IPS-11a (cell line): ENCODE data around the gene CTBP2.

Experiments used
- H3K4me3 ChIP-seq: one replicate; pipeline ENCODE4 v1.5.1; 2013; ENCODE audit warnings: low read depth, low read length, control low read depth

CTBP2 gene

DNA sequence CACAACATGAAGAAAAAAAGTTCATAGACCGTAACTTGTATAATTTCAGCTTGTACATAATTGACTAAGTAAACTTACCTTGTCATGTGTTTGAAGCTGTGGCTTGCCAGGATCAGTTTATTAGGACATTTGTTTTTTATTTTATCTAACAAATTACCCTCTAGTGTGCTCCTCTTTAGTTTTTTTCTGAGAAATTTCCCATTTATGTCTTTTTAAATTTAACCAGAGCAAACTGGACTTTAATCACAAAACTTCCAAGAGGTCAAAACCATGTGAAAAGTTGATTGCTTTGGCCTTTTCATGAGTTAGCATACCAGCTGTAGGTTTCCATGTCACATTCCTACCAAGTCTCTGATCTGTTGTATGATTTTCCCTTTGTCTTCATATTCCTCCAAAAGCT lies 176.0 kb downstream of the CTBP2 start:
- H3K4me3 ChIP-seq, result no peak overlapping the region

GRCh38 chr10:124983321-124983720 lies 177.0 kb downstream of the CTBP2 start:
- no peak overlapping the region for H3K4me3 ChIP-seq

DNA sequence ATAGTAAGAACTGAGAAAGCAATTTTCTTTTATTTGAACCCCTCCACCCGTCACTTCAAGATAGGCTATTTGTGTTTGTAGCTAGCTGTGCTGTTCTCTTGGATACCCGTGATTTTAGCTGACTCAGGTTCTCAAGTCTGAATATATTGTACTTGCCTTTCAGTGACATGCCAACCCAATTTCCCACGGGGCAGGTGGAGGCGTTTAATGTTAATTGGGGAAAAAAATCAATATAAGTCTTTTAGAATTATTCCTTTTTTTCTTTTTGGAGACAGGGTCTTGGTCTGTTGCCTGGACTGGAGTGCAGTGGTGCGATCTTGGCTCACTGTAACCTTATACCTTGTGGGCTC lies 182.0 kb downstream of the CTBP2 start:
- no peak overlapping the region for H3K4me3 ChIP-seq

DNA sequence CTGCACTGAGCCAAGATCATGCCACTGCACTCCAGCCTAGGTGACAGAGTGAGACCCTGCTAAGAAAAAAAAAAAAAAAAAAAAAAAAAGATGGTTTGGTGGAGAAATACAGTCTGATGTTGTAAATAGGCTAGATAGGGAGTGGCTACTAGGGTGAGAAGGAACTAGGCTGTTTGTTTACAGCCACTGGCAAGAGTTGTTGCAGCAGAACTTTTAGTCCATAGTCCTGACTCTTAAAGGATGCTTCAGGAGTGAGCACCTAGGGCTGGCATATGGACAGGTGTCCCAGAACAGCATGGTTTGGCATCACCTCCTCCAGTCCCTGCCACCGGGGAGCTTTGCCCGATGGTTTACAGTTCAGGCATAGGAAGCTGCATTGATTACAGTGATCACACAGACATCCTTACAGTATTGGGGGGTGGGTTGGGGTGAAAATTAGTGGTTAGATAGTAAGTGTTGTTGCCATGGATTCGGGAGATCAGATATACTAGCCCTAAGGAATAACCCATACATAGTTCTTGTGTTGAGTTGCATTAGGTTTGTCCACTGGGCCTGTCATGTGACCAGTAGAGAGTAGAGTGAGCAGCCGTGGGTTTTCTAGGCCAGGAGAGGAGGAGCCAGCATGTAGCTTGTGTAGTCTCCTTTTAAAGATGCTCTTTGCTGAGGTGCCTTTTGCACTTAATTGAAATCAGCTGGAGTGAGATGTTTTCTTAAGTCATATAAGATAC lies 182.6 kb downstream of the CTBP2 start:
- no peak overlapping the region for H3K4me3 ChIP-seq

- H3K4me3 ChIP-seq, result no peak overlapping the region
These were observed 183.2 kb downstream of the CTBP2 start for GRCh38 chr10:124977161-124977560.

DNA sequence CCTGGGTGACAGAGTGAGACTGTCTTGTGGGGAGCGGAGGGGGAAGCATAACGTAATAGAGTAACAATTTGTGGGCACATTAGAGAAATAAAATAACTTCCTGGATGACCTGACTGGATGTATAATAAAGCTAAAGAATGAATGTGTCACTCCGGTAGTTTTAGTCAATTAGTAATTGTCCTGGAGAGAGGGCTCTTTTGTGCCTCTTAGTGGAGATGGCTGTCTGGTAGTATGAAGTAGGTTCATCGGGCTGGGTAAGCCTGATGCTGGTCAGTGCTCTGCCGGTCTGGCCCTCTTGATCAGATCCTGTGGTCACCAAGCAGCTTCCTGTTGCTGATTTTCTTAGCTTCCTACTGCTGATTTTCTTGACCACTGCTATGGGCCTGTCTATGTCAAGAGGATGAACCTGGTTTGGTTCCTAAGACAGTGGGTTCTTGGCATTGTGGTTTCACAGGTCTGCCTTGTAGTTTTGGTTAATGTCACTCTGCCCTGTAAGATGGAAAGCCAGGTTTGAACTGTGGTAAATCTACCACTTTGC lies 184.3 kb downstream of the CTBP2 start:
- H3K4me3 ChIP-seq, result no peak overlapping the region

- no peak overlapping the region for H3K4me3 ChIP-seq
These were observed 186.2 kb downstream of the CTBP2 start for GRCh38 chr10:124974131-124974530.

DNA sequence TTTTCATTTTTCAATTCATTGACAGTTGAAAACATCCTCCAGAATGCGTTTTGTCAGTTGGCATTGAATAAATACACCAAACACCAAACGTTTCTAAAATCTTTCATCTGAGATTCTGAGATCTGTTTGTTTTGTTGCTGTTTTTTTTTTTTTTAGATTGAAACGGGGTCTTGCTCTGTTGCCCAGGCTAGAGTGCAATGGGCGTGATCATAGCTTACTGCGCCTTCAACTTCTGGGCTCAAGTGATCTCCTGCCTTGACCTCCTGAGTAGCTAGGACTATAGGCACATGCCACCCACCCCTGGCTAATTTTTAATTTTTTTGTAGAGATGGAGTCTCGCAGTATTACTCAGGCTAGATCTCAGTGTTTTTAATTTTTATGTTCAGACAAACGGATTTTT lies 187.7 kb downstream of the CTBP2 start:
- H3K4me3 ChIP-seq, result no peak overlapping the region

GRCh38 chr10:124971276-124971675 lies 189.1 kb downstream of the CTBP2 start:
- H3K4me3 ChIP-seq, result no peak overlapping the region

DNA sequence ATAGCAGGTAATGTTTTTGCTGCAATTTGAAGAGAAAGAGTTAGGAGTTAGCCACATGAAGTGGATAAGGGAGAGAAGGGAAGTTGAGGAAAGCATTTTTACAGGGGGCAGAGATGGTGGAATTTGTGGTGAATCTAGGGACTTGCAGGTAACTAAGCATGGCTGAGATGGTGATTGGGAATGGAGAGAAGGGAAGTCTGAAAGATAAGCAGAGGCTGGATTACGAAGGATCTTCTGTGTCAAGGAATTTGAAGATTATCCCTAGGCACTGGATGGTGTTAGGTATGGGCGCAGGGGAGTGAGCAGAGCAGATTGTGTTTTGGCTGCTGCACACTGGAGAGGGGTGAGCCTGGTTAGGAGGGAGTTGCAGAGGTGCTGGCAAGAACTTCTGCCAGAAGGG lies 193.1 kb downstream of the CTBP2 start:
- H3K4me3 ChIP-seq, result no peak overlapping the region

- no peak overlapping the region for H3K4me3 ChIP-seq
These were observed 194.4 kb downstream of the CTBP2 start for GRCh38 chr10:124966008-124966407.

DNA sequence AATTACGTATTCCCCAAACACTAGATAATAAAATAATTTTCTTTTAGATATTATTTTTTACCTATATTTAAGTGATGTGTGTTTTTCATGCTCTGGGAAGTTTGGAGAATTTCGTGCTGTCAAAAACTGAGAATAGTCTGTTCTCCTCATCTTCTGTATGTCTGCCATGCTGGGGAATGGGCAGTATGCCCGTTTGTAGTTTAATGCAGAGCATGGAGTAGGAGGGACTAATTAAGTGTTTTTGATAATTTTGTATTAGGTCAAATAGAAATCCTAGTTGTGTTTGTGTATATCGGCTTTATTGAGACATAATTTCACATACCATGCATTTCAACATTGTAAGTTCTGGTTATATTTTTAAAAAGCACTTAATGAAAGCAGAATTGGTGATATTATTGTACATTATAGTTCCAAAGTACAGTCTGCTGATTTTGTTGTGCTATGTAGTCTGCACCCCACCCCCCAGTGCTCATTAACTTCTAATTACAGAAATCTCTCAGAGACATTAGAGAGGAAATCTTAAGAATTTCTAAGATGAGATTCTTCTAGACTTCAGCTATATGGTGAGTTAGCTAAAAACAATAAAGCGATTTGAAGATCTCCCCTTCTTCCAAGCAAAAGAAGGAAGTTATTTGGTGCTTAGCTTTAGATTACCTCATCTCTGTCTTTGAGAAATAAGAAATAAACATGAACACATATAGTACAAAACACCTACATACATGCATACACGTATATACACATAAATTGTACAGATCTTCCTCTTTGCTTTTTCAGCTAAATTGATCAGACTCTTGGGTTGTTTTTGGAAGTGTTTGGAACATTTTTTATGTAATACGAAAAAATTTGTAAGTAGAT lies 196.3 kb downstream of the CTBP2 start:
- no peak overlapping the region for H3K4me3 ChIP-seq

DNA sequence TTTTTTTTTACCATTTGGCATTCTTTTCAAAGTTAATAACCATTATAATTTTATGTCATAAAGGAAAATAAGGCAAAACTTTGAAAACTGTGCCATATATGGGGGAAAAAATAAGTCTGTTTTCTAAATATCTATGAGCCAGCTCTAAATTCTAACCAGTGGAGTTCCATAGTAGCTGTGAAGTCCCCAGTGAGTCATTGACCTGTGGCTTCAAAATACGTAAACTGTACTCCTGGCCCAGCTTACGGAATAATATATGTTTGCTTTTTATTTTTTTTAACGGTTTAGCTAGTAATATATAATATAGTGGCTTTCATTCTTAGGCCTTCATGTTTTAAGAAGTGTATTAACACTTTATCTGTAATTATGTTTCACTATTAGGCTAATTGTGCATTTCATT lies 197.9 kb downstream of the CTBP2 start:
- no peak overlapping the region for H3K4me3 ChIP-seq

- H3K4me3 ChIP-seq, result no peak overlapping the region
These were observed 199.2 kb downstream of the CTBP2 start for GRCh38 chr10:124961248-124961570.

DNA sequence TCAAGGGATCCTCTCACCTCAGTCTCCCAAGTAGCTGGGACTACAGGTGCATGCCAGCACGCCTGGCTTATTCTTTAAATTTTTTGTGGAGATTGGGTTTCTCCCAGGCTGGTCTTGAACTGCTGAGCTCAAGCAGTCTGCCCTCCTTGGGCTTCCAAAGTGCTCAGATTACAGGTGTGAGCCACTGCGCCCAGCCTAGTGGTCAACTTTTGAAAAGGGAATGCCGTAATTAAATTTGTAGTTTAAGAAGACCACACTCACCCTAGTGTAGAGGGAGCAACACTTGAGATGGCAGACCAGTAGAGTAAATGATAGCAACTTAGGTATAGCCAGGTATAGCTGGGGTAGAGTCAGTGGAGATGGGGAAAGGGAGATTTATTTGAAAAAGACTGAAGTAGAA lies 200.8 kb downstream of the CTBP2 start:
- no peak overlapping the region for H3K4me3 ChIP-seq

- H3K4me3 ChIP-seq, result no peak overlapping the region
These were observed 202.9 kb downstream of the CTBP2 start for GRCh38 chr10:124957404-124957947.

DNA sequence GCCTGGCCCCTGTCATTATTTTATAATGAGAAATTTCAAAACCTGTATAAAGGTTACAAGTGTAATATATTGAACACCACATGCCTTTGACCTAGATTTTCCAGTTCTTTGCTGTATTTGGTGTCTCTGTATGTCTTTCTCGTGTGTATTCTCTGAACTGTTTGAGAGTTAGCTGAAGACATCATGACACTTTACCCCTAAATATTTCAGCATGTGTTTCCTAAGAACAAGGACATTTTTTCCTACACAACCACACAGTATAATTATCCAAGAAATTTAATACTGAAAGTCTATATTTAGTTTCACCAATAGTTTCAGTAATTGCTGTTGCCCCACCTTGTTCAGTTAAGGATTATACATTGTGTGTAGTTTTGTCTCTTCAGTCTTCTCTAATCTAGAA lies 203.6 kb downstream of the CTBP2 start:
- no peak overlapping the region for H3K4me3 ChIP-seq

GRCh38 chr10:124955868-124956267 lies 204.5 kb downstream of the CTBP2 start:
- H3K4me3 ChIP-seq, result no peak overlapping the region

DNA sequence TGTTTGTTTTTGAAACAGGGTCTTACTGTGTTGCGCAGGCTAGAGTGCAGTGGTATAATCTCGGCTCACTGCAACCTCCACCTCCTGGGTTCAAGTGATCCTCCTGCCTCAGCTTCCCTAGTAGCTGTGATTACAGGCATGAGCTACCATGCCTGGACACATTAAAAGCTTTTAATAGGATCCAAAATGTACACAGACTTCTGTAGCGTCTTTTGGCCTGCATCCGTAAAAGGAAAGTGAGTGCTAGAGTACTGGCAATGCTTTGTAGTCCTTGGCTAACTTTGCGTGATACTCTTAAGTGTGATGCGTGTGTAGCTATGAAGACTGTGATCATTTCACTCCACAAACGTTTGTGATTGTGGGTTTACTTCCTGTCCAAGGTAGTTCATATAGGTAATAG lies 205.1 kb downstream of the CTBP2 start:
- H3K4me3 ChIP-seq, result no peak overlapping the region

DNA sequence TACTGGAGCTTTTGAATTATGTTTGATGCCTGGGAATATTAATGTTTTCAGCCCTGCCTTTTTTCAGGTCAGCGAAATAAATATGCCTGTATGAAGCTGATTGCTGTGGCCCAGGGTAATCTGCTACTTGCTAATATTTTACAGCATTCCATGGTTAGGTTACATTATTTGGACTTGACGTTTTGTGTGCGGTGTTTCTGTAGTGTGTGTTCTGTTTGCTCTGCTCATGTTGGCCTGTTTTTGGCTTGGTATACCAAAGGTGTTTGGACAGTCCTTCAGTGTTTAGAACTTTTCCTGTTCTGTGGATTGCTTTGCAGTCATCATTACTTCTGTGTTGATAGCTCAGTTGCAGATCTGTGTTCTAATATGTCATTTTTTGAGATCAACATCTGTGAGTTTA lies 206.9 kb downstream of the CTBP2 start:
- no peak overlapping the region for H3K4me3 ChIP-seq

DNA sequence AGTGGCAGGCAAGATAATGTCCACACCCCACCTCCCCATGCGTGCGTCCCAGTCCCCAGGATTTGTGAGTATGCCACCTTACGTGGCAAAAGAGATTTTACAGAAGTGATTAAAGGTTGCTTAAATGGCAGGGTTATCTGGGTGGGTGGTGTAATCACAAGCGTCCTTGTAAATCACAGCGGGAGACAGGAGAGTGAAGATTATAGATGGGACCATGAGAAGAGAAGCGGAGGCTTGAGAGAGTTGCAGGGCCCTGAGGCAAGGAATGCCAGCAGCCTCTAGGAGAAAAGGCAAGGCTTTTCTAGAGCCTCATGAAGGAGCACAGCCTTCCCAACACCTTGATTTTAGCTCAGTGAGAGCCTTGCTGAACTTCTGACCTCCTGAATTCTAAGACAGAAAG lies 208.2 kb downstream of the CTBP2 start:
- no peak overlapping the region for H3K4me3 ChIP-seq

DNA sequence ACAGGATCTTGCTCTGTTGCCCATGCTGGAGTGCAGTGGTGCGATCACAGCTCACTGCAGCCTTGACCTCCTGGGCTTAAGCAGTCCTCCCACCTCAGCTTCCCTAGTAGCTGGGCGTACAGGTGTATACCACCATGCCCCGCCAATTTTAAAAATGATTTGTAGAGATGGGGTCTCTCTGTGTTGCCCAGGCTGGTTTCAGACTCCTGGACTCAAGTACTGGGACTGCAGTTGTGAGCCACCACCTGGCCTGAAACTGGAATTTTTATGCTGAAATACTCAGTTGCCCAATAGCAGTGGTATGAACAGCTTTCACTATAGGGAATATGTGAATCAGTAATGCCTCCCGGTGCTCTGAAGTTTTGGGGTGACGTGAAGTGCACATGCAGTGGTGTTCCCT lies 210.8 kb downstream of the CTBP2 start:
- no peak overlapping the region for H3K4me3 ChIP-seq
